Activated CD8-positive, alpha-beta memory T cell treated with anti-CD3 and anti-CD28 coated beads, Interleukin-2, amount 50 U/mL, for 48 hours (primary cell): ENCODE measurements around the gene TACC2.
A peak's percentile ranks its signal among the peaks of the same experiment; 100 is the strongest.

Experiments
- DNase-seq: peaks from one replicate; pipeline ENCODE4 v3.0.0-alpha.2; 2020

Gene TACC2

GRCh38 chr10:122130474-122131110, 141.6 kb downstream of the TACC2 start:
- no peak for DNase-seq

GRCh38 chr10:122132331-122132755, 143.4 kb downstream of the TACC2 start:
- DNase-seq: no peak

GRCh38 chr10:122132882-122133565, 144.1 kb downstream of the TACC2 start:
- no peak for DNase-seq

- DNase-seq: no peak
Measured at GRCh38 chr10:122135251-122136025, 146.5 kb downstream of the TACC2 start.

GRCh38 chr10:122138831-122139625, 150.1 kb downstream of the TACC2 start:
- no peak for DNase-seq

- DNase-seq: no peak
Measured at GRCh38 chr10:122139627-122140170, 150.7 kb downstream of the TACC2 start.

- no peak for DNase-seq
Measured at GRCh38 chr10:122140461-122140902, 151.5 kb downstream of the TACC2 start.

GRCh38 chr10:122140941-122141623, 152.1 kb downstream of the TACC2 start:
- no peak for DNase-seq

- DNase-seq: no peak
Measured at GRCh38 chr10:122141821-122142640, 153.1 kb downstream of the TACC2 start.

GRCh38 chr10:122142641-122143237, 153.8 kb downstream of the TACC2 start:
- DNase-seq: peak; percentile 84

GRCh38 chr10:122143238-122143841, 154.4 kb downstream of the TACC2 start:
- no peak for DNase-seq

- no peak for DNase-seq
Measured at GRCh38 chr10:122144199-122144598, 155.2 kb downstream of the TACC2 start.

- no peak for DNase-seq
Measured at GRCh38 chr10:122145113-122145512, 156.2 kb downstream of the TACC2 start.

GRCh38 chr10:122147663-122148062, 158.7 kb downstream of the TACC2 start:
- no peak for DNase-seq

GRCh38 chr10:122148876-122149560, 160.1 kb downstream of the TACC2 start:
- no peak for DNase-seq

GRCh38 chr10:122149561-122150505, 160.9 kb downstream of the TACC2 start:
- DNase-seq: no peak

GRCh38 chr10:122151121-122151694, 162.2 kb downstream of the TACC2 start:
- no peak for DNase-seq

- DNase-seq: no peak
Measured at GRCh38 chr10:122152544-122152943, 163.6 kb downstream of the TACC2 start.
